Measurements from ENCODE around the gene RAMP3. TPM values are rescaled to one million over a fixed set of nuclear protein-coding genes. Genes with fewer than 3 reads are reported as not detected.
A peak's percentile ranks its signal among the peaks of the same experiment; 100 is the strongest.

Gene RAMP3
- total RNA-seq, 1 donor: not detected

DNA sequence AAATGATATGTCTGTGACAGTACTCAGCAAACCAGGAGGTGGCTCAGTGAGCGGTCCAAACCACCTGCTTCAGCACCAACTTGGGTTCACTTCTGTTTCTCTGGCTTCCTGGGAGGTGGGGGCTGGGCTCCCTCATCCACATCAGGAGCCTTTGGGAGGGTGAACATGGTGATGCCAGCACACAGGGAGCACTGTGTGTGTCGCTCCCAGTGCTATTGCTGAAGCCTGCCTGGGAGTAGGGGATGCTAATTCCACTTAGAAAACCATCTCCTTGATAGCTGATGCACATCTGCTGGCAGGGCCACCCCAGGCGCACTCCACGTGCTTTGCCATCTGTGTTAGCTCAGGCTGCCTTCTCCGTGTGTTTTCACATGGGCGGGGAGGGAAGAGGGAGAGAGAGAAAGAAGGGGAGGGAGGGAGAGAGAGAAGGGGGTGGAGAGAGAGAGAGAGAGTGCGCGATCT is 58.0 kb downstream of the RAMP3 start:
- DNase-seq (ENCODE audit: low read depth): no peak
- no peak overlapping the region for H3K4me3 ChIP-seq (ENCODE audit: low read depth, low read length)
- TF ChIP-seq, protein P1, sequence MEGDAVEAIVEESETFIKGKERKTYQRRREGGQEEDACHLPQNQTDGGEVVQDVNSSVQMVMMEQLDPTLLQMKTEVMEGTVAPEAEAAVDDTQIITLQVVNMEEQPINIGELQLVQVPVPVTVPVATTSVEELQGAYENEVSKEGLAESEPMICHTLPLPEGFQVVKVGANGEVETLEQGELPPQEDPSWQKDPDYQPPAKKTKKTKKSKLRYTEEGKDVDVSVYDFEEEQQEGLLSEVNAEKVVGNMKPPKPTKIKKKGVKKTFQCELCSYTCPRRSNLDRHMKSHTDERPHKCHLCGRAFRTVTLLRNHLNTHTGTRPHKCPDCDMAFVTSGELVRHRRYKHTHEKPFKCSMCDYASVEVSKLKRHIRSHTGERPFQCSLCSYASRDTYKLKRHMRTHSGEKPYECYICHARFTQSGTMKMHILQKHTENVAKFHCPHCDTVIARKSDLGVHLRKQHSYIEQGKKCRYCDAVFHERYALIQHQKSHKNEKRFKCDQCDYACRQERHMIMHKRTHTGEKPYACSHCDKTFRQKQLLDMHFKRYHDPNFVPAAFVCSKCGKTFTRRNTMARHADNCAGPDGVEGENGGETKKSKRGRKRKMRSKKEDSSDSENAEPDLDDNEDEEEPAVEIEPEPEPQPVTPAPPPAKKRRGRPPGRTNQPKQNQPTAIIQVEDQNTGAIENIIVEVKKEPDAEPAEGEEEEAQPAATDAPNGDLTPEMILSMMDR (IDR thresholded peaks at IDR 0.05; ENCODE audit: insufficient read depth, low read length): no peak

DNA sequence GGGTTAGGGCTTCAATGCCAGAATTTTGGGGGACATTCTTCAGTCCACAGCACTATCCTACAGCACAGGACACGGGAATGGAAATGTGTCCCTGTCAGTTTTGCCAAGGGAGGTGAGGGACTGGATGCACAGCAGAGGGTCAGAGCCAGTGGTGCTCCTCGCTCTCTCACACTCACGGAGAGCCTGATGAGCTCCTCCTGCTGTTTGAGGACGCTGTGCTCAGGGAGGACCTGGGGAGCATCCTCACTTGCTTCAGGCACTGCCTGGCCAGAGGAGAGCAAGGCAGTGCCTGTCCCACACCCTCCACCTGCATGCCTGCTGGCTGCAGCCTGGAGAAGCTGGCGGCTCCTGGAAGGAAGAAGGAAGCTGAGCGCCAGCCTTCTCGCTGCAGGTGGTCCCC is 58.6 kb downstream of the RAMP3 start:
- TF ChIP-seq, protein P1 (IDR thresholded peaks at IDR 0.05; ENCODE audit: insufficient read depth, low read length): no peak
- no peak overlapping the region for H3K4me3 ChIP-seq (ENCODE audit: low read depth, low read length)
- no peak for DNase-seq (ENCODE audit: low read depth)

DNA sequence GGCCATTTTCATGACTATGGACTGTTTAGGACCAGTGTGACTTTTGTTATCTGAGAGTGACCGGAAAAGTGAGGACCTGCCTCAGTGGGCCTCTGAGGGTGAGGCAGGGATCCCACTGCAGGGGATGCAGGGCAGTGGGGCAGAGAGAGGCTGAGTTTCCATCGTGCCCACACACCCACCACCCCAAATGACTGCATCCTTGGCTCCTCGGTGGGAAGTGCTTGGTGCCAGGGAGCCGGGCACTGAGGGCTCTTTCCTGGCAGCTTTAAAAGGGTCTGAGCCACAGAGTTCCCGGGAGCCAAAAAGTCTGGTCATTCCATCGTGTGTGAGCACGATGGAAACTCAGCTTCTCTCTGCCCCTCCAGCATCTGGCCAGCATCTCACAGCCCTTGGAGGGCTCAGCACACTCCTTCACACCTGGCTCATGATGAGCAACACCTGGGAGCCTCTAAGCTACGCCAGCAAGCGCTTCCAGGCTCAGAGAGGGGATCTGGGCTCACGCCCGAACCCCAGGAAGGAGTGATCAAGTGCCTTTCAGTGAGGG is 59.1 kb downstream of the RAMP3 start:
- no peak overlapping the region for H3K4me3 ChIP-seq (ENCODE audit: low read depth, low read length)
- TF ChIP-seq, protein P1 (IDR thresholded peaks at IDR 0.05; ENCODE audit: insufficient read depth, low read length): no peak
- no peak for DNase-seq (ENCODE audit: low read depth)

DNA sequence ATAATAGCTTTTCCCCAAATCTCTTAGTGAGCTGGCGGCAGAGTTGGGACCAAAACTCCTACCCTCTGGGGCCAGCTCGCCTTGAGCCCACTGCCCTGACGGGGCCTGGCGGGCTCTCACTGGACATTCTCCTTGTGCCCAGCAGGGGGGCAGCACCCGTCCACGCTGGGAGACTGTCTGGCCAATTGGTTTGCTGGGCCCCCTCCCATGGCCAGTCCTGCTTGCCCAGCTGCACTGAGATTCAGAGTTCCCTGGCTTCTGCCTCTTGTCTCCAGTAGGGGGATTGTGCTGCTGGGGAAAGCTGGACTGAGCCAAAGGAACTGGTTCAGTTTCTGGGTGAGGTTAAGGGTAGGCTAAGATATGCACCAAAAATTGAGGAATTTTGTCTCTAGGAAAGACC is 59.8 kb downstream of the RAMP3 start:
- no peak for DNase-seq (ENCODE audit: low read depth)
- no peak overlapping the region for H3K4me3 ChIP-seq (ENCODE audit: low read depth, low read length)
- TF ChIP-seq, protein P1 (IDR thresholded peaks at IDR 0.05; ENCODE audit: insufficient read depth, low read length): peak; percentile 25

DNA sequence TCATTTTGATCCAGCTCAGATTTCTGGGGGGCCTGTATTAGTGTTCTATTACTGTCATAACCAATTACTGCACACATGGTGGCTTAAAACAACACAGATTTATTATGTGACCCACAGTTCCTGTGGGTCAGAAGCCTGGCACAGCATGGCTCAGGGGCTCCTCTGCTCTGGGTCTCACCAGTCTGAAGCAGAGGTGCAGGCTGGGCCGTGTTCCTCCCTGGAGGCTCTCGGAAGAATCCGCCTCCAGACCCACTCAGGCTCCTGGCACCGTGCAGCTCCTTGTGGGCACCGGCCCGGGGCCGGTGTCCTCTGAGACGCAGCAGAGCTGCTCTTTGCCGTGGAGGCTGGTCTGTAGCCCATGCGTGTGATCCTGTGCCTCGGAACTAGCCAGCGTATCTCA is 61.5 kb downstream of the RAMP3 start:
- TF ChIP-seq, protein P1 (IDR thresholded peaks at IDR 0.05; ENCODE audit: insufficient read depth, low read length): no peak
- DNase-seq (ENCODE audit: low read depth): no peak

DNA sequence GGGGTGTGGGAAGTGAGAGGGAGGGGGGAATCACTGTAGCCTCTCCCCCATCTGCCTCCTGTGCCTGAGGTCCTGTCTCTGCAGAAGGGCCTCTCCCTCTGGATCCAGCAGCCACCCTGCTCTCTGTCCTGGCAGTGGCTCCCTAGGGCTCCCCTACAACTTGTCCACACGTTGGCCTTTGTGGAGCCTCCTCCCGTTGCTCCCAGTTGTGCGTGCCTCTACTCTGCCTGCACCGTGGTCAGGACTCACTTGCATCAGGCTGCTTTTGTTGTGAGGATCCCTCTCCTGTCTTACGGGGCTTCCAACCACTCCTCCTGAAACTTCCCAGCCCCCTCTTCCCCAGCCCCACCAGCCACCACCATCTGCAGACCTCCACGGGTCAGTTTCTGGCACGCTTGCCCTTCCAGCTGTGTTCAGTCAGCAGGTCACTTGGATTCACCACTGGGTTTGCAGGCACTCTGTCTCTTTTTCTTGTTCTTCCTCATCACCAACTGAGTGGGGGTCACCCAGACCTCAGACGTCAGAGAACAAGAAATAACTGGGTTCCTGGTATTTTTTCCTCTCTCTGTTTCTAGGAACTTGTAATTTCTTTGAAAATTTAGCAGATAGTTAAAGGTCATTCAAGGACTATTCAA is 62.3 kb downstream of the RAMP3 start:
- DNase-seq (ENCODE audit: low read depth): no peak
- TF ChIP-seq, protein P1 (IDR thresholded peaks at IDR 0.05; ENCODE audit: insufficient read depth, low read length): no peak
- no peak overlapping the region for H3K4me3 ChIP-seq (ENCODE audit: low read depth, low read length)

More for the DNA sequence above, 61.5 kb downstream of the RAMP3 start:
- H3K4me3 ChIP-seq (ENCODE audit: low read depth, low read length): no peak overlapping the region

All from fibroblast of the aortic adventitia (primary cell).